GM19099 (cell line): ENCODE data around the gene KIAA1217.

Experiments
- POLR2A ChIP-seq: IDR thresholded peaks from 3 replicates; pipeline ENCODE4 v1.6.1; 2011; ENCODE audit warnings: low read depth; ENCODE audit not compliant: insufficient read length; ENCODE audit errors: extremely low read depth

KIAA1217 gene

DNA sequence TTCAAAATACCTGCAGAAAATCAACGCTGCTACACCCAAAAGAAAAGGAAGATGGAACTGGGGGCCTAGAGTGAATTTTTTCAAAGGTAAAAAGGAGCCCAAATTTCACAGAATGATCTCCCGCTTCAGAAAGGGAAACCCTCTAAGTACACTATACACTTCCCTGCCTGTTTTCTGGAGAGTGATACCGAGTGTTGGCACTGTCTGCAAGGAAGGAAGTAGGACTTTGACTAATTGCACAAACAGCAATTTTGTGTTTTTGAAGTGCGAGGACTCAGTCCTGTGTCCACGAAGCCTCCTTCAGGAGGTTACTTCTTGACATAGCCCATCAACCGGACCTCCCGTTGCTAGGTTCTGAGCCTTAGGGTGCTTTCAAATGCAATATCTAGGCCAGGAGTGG, 106.3 kb downstream of the KIAA1217 start:
- TF ChIP-seq POLR2A, result no peak

DNA sequence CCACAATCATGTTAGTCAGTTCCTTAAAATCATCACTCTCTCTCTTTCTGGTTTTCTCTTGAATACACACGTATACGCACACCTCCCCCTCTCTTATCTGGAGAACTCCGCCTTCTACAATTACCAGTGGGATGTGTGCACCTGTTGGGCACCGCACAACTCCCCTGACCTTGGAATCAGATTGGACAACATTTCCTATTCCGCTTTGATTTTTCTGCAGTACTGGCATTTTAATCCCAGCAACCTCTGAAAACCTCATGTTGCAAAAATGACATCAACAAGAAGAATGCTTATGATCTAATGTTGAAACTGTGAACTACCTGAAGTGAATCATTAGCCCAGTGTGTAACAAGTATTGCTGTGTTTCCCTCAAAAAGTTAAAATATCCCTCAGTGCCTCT, 109.6 kb downstream of the KIAA1217 start:
- TF ChIP-seq POLR2A, result no peak

DNA sequence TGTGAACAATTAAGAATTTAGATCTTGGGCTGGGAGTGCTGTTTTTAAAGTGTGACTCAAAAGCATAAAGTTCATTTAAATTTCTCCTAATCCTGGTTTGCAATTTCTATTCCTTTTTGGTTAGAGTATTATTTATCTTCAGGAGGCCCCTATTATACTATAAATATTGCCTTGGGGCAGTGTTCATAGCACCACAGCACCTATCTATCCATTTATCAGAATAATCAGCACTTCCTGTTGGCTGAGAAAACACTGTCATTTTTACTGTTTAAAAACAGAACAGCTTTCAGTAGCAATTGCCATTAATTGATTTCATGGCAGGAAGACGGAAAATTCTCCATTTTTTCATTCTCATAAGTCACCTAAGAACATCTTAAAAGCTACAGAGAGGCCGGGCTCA, 111.4 kb downstream of the KIAA1217 start:
- TF ChIP-seq POLR2A, result no peak

DNA sequence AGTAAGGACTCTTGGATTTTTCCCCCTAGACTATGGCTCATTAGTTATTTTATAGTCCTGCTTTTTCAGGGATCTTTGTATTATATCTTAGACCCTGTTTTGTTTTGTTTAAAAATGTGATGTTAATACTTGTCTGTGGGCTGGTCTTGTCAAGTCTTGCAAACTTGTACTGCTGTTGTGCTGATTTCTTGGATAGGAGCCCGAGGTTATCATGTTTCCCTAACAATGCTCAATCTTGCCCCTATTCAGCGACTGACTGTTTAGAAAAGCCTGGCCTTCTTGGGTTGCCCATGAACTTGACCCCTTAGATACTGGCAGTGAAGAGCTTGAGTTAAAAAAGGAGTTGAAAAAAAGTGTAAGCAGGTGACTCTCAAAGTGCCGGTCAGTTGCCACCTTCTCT, 115.7 kb downstream of the KIAA1217 start:
- no peak for TF ChIP-seq POLR2A

DNA sequence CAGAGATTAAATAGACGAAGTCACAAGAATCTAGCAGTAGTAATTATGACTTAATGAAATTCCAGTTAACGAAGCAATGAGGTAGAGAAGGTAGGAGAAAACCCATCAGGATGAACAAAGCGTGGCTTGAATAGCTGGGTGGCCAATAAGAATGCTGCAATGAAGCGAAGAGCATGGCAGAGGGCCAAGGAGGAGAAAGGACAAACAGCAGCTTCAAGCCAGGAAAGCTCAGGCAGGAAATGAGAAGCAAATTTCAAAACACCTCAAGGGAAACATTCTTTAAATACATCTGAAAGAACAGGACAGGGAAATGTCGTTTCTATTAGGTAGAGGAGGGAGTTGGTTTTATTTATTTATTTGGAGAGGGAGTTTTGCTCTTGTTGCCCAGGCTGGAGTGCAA, 122.5 kb downstream of the KIAA1217 start:
- no peak for TF ChIP-seq POLR2A

DNA sequence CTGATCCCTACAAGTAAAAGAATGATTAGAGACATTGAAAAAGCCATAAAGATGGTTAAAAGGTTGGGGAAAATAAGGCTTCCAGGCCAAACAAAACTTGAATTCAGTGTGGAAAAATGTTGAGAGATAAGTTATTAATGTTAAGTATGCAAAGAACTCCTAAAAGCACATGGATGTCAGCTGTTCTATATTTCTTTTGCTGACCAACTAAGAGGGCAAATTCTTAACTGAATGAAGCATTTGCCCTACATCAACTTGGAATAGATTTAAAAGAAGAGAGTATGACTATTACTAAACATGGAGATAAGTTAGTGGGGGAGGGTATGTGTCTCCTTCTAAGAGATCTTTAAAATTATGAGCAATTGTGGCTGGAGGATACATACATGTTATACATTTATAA, 124.8 kb downstream of the KIAA1217 start:
- no peak for TF ChIP-seq POLR2A

DNA sequence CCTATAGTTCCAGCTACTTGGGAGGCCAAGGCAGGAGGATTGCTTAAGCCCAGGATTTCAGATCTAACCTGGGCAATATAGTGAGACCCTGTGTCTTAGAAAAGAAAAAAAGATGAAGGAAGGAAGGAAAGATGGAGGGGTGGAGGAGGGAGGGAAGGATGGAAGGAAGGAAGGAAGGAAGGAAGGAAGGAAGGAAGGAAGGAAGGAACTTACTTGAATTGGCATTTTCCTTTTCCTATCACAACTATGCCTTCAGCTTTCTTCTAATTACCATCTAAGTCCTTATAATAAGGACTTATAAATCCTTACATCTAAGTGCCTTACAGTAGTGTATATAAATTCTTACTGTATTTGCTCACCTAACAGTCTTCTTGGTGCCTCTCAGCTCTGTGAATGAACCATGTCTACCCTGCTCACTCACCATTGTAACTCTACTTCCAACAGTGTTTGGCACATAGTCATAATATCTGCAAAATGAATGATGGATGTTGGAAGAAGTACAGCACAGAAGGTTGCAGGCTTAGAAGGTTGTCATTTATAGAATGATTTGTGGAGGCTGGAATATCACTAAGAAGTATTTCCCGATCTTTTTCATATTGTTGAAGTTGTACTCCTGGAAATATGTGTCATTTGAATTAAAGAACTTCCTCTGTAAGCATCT, 125.5 kb downstream of the KIAA1217 start:
- TF ChIP-seq POLR2A, result no peak

DNA sequence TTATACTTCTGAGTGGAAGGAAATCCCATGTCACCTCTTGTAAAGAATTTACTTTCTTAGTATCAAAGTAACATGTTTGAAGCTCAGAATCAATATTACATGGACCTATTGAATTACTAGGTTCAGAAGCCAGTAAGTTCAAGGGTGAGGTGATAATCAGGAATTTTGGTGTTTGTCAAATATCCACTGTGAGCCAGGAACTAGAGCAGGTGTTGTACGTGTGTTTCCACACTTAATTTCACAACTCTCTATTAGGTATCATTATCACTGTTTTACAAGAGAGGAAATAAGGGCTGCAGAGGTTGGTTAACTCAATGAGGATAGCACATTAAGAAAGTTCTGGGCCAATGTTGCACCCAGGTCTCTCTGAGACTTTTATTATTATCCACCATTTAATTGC, 130.4 kb downstream of the KIAA1217 start:
- no peak for TF ChIP-seq POLR2A

DNA sequence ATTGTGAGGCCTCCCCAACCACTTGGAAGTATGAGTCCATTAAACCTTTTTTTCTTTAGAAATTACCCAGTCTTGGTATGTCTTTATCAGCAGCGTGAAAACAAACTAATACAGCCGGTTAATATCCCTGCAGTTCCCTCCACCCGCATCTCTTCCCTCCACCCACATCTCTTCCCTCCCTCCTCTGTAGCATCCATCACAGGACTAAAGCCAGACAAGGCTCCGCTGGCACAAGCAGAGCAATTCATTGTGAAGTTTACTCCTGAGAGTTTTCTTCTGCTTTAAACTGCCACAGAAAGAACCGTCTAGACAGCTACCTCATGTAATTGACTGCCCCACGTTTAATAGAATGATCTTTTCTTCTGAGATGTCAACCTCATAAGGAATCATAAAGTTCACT, 131.5 kb downstream of the KIAA1217 start:
- TF ChIP-seq POLR2A, result no peak

DNA sequence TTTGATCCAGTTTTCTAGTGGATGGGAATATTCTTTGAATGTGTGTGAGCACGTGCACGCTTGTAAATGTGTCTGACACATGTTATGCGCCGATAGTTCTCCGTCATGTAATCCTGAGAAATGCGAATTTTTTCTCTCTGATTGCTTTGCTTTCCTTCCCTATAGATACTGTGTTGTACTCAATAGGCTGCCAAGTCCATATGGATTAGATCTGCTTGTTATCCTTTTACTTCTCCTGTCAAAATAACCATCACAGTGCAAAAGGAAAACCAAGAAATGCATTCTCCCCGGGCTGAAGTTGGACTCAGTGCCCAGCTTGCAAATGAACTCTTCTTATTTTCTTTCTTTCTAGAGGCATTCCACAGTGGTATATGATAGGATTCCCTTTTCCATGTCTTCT, 131.9 kb downstream of the KIAA1217 start:
- no peak for TF ChIP-seq POLR2A

DNA sequence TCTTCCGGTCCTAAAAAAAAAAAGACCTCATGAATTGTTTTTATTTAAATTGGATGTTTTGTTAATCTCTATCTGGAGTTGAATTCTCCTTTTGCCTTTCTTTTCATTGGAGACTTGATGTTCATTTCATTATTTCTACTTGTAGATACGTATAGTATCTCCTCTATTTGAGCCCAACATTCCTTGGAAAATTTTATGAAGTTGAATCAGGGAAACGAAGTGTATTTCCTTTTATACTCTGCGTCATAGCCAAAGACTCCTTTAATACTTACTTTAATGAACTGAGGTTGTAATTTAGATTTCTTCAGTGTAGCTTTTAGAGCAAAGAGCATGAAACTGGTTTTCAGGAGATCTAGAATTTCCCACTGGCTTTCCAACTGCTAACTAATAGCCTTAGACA, 132.4 kb downstream of the KIAA1217 start:
- TF ChIP-seq POLR2A, result no peak

DNA sequence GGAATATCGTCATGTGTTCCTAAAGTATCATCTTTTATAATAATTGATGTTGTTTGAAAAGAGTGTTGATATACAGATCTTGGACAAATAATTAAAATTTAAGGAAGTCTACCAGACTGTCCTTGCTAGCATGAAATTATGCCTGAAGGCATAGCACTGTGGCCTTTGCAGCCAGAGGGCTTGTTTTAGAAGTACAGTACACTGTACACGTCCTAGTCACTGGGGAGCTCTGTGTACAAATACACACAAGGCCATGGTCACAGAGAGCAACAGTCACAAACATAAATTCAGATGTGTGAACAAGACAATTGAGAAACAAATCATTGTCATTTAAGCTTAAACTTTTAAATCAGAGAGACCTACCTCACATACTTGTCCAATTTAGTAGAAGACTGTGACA, 133.0 kb downstream of the KIAA1217 start:
- no peak for TF ChIP-seq POLR2A

DNA sequence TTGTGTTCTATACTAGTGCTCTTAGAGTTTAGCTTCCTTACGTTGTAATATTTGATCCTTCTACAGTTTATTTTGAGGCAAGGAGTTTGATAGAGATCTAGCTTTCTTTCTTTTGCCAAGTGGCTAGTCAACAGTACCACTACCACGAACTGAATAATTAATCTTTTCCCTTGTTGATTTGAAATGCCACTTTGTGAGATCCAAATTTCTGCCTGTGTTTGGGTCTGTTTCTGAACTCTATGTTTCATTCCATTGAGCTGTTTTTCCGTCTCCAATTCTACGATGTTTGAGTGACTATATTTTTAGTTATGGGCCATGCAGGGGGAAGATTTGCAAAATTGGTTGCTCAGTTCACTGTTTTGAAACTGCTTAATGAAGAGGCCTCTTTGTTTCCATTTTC, 134.7 kb downstream of the KIAA1217 start:
- TF ChIP-seq POLR2A, result no peak

DNA sequence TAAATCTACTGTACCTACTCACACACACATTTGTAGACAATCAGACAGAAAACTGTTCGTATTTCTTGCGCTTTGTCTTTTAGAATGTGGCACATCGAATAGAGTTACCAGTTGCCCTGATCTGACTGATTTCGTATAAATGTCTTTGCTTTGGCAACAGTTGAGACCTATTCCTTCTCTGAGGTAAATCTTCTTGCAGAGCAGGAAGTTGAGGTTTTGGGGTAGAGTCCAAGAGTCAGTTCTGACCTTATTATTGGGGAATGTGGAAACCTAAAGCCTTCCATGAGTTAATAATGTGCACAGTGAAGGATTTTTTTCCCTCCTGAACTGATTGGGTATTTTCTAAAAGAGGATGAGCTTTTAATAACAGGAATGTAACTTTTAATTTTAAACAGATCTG, 135.3 kb downstream of the KIAA1217 start:
- TF ChIP-seq POLR2A, result no peak

DNA sequence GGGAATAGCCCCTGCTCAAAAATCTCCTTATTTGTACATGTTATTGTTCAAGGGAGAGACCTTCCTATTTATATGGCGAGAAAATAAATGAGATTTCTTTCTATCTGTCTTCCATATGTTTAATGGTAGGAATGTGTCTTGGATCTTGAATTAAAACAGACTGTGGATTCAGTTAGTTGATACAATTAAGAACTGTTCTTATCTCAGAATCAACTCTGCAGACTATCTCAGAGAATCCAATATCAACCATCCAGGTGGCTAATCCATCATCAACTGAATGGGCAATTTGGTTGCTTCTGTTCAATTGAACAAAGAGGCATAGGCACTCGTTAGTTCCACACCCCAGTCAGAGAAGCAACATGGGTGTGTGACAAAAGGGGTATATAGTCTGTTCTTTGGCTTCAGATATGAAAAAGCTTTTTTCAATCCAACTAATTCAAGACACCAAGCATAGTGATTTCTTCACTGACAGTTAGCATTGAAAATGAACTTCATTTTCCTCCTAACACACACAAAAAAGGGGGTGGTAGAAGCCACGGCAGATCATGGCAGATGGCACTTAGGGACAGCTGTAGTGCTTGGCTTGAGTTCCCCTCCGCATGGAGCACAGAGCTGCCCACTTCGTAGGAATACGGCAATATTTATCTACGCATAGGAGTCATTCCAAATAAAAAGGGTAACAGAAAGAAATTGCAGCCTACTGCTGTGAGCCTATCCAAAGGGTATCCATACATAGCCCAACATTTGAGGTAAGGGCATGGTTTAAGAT, 135.9 kb downstream of the KIAA1217 start:
- TF ChIP-seq POLR2A, result no peak

DNA sequence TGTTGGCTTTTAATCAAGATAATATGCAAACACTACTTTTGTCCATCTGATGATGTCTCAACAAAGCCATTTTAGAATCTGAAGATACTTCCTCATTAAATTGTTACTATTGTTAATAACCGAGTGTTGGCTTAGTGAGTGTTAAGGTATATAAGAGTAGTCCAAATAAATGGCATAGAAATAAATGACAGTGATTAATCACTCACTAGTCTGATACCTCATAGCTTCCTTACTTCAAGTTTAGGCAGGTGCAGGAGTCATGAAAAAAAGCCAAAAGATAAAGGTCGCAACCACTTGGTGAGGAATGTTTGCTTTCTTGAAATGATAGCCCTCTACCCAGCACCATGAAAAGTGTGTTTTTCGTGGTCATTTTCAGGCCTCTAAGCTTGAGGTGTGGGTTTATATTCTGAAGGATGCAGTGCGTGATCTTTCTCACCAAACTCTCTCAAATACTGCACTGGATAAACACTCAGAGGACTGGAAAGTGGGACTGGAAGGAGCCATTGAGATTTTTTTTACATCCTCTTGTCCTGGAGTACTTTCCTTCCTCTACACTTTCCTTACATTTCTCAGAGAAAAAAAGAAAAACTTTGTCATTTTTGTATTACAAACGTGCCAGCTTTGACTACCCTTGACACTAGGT, 138.1 kb downstream of the KIAA1217 start:
- TF ChIP-seq POLR2A, result no peak

DNA sequence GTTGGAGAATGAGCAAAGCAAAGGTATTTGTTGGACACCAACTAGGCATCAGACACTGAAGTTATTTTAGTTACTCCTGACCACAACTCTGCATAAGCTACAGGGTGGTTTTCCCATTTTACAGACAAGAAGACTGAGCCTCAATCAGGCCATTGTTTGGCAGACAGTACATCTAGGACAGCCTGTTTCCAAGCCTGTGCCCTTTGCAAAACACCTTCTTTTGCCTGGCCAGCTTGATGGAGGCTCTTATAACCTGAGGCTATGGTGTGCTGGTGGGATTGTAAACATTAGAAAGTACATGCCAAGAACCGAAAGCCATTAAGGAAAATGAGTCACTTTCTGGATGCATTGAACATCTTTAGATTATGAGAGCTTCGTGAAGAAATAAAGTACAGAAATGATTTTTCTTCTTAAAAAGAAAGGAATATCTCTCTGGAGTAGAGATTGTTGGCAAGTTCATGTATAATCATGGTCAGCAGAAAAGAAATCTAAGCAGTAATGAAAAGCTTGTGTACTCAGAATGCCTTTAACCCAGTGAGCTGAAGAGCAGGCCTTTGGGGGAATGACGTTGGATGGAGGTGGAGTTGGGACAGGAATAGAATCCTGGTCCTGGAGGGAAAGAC, 140.6 kb downstream of the KIAA1217 start:
- TF ChIP-seq POLR2A, result no peak
